Measurements from ENCODE around the gene FLRT2. TPM values are rescaled to one million over a fixed set of nuclear protein-coding genes. Genes with fewer than 3 reads are reported as not detected.

Gene FLRT2
- total RNA-seq, 4 donors from 2014 or later: 2.1 to 72.4 (median 9.6) TPM

DNA sequence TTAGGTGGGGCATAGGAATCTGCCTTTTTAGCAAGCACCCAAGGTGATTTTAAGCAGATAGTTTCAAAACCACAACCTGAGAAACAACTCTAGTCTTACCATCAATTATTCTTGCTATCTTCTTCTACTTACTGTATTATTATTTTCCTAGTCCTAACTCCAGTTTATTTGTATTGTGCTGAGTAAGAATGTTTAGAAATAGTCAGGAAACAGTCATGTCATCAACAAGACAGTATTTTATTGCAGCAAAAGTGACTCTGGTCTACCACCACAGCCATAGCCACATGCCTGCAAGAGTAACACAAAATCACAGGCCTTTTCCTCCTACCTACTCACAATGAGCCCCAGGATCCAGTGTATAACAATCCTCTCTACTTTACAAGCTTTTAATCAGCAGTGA lies 46.3 kb upstream of the FLRT2 start:
- DNase-seq: no peak
- intact Hi-C loops (cut with DNase I; ENCODE audit: low total_unique reads): no loop called here
- Histone ChIP-seq H3K4me3 (no peak overlapping the region), H3K9me3 (no peaks in the 10 kb centered on the region), H3K27me3 (no peaks in the 10 kb centered on the region), H3K4me1 (no peaks in the 10 kb centered on the region), H3K36me3 (no peaks in the 10 kb centered on the region), H3K27ac (no peak overlapping the region)
- no peak for TF ChIP-seq POLR2A (IDR thresholded peaks at IDR 0.05)
- TF ChIP-seq, protein P1, sequence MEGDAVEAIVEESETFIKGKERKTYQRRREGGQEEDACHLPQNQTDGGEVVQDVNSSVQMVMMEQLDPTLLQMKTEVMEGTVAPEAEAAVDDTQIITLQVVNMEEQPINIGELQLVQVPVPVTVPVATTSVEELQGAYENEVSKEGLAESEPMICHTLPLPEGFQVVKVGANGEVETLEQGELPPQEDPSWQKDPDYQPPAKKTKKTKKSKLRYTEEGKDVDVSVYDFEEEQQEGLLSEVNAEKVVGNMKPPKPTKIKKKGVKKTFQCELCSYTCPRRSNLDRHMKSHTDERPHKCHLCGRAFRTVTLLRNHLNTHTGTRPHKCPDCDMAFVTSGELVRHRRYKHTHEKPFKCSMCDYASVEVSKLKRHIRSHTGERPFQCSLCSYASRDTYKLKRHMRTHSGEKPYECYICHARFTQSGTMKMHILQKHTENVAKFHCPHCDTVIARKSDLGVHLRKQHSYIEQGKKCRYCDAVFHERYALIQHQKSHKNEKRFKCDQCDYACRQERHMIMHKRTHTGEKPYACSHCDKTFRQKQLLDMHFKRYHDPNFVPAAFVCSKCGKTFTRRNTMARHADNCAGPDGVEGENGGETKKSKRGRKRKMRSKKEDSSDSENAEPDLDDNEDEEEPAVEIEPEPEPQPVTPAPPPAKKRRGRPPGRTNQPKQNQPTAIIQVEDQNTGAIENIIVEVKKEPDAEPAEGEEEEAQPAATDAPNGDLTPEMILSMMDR (IDR thresholded peaks at IDR 0.05): no peak

DNA sequence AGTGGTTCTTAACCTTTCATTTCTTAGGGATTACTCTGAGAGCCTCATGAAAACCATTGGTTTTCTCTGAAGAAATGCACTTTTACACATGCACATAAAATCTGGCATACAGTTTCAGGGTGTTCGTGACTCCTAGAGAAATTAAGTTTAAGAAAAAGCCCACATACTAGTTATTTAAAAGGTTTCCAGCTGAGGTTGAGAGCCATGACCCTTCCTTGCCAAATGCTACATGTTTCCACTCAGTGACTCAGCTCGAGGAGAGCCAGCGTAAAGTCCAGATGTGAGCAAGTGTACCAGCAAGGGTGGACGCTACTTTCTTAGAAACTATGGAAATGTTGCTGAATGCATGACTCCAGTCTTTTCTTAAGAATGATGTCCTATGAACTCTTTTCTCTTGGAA lies 42.7 kb upstream of the FLRT2 start:
- no peaks in the 10 kb centered on the region for H3K36me3 ChIP-seq
- TF ChIP-seq, protein P1 (IDR thresholded peaks at IDR 0.05): no peak
- no peak for TF ChIP-seq POLR2A (IDR thresholded peaks at IDR 0.05)
- no peak overlapping the region for H3K27ac ChIP-seq
- H3K9me3 ChIP-seq: no peaks in the 10 kb centered on the region
- intact Hi-C loops (cut with DNase I; ENCODE audit: low total_unique reads): no loop called here
- H3K4me3 ChIP-seq: no peak overlapping the region
- H3K4me1 ChIP-seq: no peaks in the 10 kb centered on the region
- DNase-seq: no peak
- H3K27me3 ChIP-seq: no peaks in the 10 kb centered on the region

DNA sequence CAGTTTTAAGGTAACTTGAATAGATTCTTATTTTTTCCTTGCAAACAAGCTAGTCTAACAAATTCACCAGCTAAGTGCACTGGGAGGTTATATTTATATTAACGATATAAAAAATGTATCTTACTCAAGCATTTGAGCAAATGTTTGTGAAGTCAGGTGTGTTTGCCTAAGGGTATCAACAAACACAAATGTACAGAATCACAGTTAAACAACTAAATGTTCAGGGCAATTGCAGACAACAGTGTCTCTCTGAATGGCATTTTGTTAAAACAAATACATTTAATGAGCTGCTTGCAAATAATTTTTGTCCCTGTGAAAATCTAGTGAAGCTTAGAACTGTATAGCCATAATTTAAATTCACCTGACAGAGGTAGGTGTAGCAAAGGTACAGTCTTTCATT lies 28.2 kb upstream of the FLRT2 start:
- H3K36me3 ChIP-seq: no peaks in the 10 kb centered on the region
- no peaks in the 10 kb centered on the region for H3K27me3 ChIP-seq
- TF ChIP-seq, protein P1 (IDR thresholded peaks at IDR 0.05): no peak
- TF ChIP-seq POLR2A (IDR thresholded peaks at IDR 0.05): no peak
- H3K4me1 ChIP-seq: no peaks in the 10 kb centered on the region
- intact Hi-C loops (cut with DNase I; ENCODE audit: low total_unique reads): no loop called here
- no peak overlapping the region for H3K4me3 ChIP-seq
- no peak overlapping the region for H3K27ac ChIP-seq
- no peaks in the 10 kb centered on the region for H3K9me3 ChIP-seq
- DNase-seq: no peak

DNA sequence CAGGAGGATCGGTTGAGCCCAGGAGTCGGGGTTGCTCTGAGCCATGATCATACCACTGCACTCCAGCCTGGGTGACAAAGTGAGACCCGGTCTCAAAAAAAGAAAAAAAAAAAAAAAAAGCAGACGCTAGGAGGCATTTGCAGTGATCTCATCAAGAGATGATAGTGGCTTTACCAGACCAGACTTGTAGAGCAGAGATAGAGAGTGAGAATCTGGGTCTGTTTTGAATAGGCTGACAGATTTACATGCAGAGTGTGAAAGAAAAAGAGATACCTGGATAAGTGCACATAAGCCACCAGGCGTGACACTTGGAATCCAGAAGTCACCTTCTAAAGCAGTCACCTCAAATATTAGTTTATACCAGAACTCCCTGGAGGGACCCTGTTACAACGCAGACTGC lies 21.1 kb upstream of the FLRT2 start:
- Histone ChIP-seq H3K27me3 (no peaks in the 10 kb centered on the region), H3K4me1 (no peaks in the 10 kb centered on the region), H3K36me3 (no peaks in the 10 kb centered on the region), H3K4me3 (no peak overlapping the region), H3K9me3 (no peaks in the 10 kb centered on the region), H3K27ac (no peak overlapping the region)
- intact Hi-C loops (cut with DNase I; ENCODE audit: low total_unique reads): no loop called here
- TF ChIP-seq, protein P1 (IDR thresholded peaks at IDR 0.05): no peak
- no peak for DNase-seq

DNA sequence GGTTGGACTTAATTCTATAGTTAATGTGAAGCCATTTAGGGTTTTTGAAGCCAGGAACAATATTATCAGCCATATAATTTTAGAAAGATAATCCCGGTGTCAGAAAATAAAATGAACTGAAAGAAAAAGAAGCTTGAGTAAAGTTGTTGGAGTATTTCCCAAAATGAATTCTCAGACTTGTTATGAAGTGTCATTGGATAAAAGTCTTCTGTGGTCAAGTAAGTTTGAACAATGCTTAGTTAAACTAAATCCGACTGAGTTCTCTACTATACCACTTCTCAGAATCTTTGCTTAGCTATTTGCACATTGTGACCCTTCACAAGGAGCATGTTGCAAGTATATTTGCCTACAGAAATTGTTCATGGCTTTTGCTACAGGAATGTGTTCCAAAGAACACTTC lies 17.5 kb upstream of the FLRT2 start:
- no peak for DNase-seq
- TF ChIP-seq POLR2A (IDR thresholded peaks at IDR 0.05): no peak
- TF ChIP-seq, protein P1 (IDR thresholded peaks at IDR 0.05): no peak
- Histone ChIP-seq H3K4me3 (no peak overlapping the region), H3K4me1 (no peaks in the 10 kb centered on the region), H3K9me3 (no peaks in the 10 kb centered on the region), H3K27ac (no peak overlapping the region), H3K36me3 (no peaks in the 10 kb centered on the region), H3K27me3 (no peaks in the 10 kb centered on the region)
- intact Hi-C loops (cut with DNase I; ENCODE audit: low total_unique reads): no loop called here
